Endometrial microvascular endothelial cells (primary cell): Measurements from ENCODE around the gene TBC1D7. TPM values are rescaled to one million over a fixed set of nuclear protein-coding genes. Genes with fewer than 3 reads are reported as not detected.

Source experiments
- in situ Hi-C: cut with HindIII; loops from 2 replicates; pipeline ENCODE4 v1.10.0; 2017; ENCODE audit warnings: low sequenced_read_pairs, low pct_unique_long_range_greater_than_20kb; ENCODE audit errors: inconsistent ontology term
- total RNA-seq: library from RNA; depleted of rRNA; stranded (reverse); fragments of >200 nt; gene quantifications from one replicate; pipeline ENCODE4 v1.2.3, GENCODE V29; 2015; ENCODE audit errors: inconsistent ontology term

The TBC1D7 gene
- total RNA-seq, 1 donor from 2014 or later, result 10.3 TPM

GRCh38 chr6:13259393-13259792, 68.9 kb downstream of the TBC1D7 start:
- in situ Hi-C loops, result no loop called here

- in situ Hi-C loops, result no loop called here
Measured at GRCh38 chr6:13256266-13257001, 71.9 kb downstream of the TBC1D7 start.

Other genes starting within 250 kb of the TBC1D7 start
- gene GFOD1, start 159.1 kb upstream of the TBC1D7 start, total RNA-seq, result 27.7 TPM
- 7.0 TPM for gene SIRT5, start 246.1 kb upstream of the TBC1D7 start, total RNA-seq